Kidney (tissue), 14 donors: Measurements from ENCODE around the gene PBX3. TPM values are rescaled to one million over a fixed set of nuclear protein-coding genes. Genes with fewer than 3 reads are reported as not detected.

Experiments
- DNase-seq, 5 donors: peaks; one replicate each; pipeline ENCODE4 v3.0.0-alpha.2; 2013 to 2020
- FAIRE-seq: peaks from 2 replicates; lab custom pipeline; 2012; peaks lifted over from hg19 to GRCh38; lab: Jason Lieb, UNC
- H3K27ac ChIP-seq, 2 donors: one replicate each; pipeline ENCODE4 v1.7.0; 2013; ENCODE audit warnings: low read depth in 2 of 2, low read length in 2 of 2, inconsistent platforms in 1 of 2
- H3K27me3 ChIP-seq: one replicate; pipeline ENCODE4 v1.7.1; 2013; ENCODE audit warnings: low read length, inconsistent platforms; ENCODE audit not compliant: control insufficient read depth, insufficient read depth
- H3K36me3 ChIP-seq, 3 donors: one replicate each; pipeline versions ENCODE4 v1.7.0 to v1.7.1; 2013; ENCODE audit warnings: low read length in 3 of 3, control low read depth in 1 of 3, inconsistent platforms in 1 of 3; ENCODE audit not compliant: insufficient read depth in 3 of 3, control insufficient read depth in 2 of 3
- H3K4me1 ChIP-seq, 3 donors: one replicate each; pipeline versions ENCODE4 v1.7.0 to v1.7.1; 2013; ENCODE audit warnings: low read length in 3 of 3, inconsistent platforms in 1 of 3, low read depth in 1 of 3; ENCODE audit not compliant: control insufficient read depth in 2 of 3, insufficient read depth in 2 of 3
- H3K4me3 ChIP-seq, 3 donors: one replicate each; pipeline versions ENCODE4 v1.7.0 to v1.8.1; 2013; ENCODE audit warnings: low read length in 3 of 3, control low read depth in 1 of 3, inconsistent platforms in 1 of 3
- H3K9ac ChIP-seq, 3 donors: one replicate each; pipeline versions ENCODE4 v1.7.0 to v1.7.1; 2013; ENCODE audit warnings: low read length in 3 of 3, control low read depth in 1 of 3, inconsistent platforms in 1 of 3
- H3K9me3 ChIP-seq, 3 donors: one replicate each; pipeline versions ENCODE4 v1.7.0 to v1.7.1; 2013; ENCODE audit warnings: low read length in 3 of 3, control low read depth in 1 of 3, inconsistent platforms in 1 of 3; ENCODE audit not compliant: control insufficient read depth in 2 of 3, insufficient read depth in 1 of 3
- intact Hi-C: fragments of 100-400 bp; cut with DNase I; formaldehyde crosslinking; loops from one replicate; pipeline ENCODE4 v1.11.1; 2022
- polyA plus RNA-seq: library from polyadenylated mRNA; stranded (reverse); fragments of 350-450 nt; fragmentation: Illumina TruSeq; extraction: RNeasy Lipid Tissue Mini Kit (QIAGEN cat#74804); gene quantifications from one replicate; pipeline ENCODE4 v1.2.3, GENCODE V29; 2014; ENCODE audit warnings: low read depth, low replicate concordance; ENCODE audit not compliant: insufficient read depth
- total RNA-seq: library from RNA; stranded (reverse); fragmentation: NEBNext Ultra II Directional; extraction: Animal tissue kit (Norgen Biotek cat#: 25700); gene quantifications from one replicate; pipeline ENCODE4 v1.2.1, GENCODE V29; 2021
- TF ChIP-seq, protein P1 (sequence below): IDR thresholded peaks from 3 replicates; pipeline ENCODE4 v1.5.1; 2012; ENCODE audit warnings: mild to moderate bottlenecking, moderate library complexity, borderline replicate concordance; ENCODE audit not compliant: insufficient read depth; ENCODE audit errors: extremely low read depth
- donor health status: control.
- donor health status: control.
- donor health status: control.
- donor health status: control.
- donor health status: control.
- donor health status: DM: yes; HTN: yes; CAD: no.
- donor health status: Normal renal cell carcinoma (clear cell type).

Gene PBX3
- total and polyA plus RNA-seq, 2 donors from 2014 or later: 10.2 to 23.6 TPM

GRCh38 chr9:125730168-125730567, 17.0 kb upstream of the PBX3 start:
- no peak for FAIRE-seq
- TF ChIP-seq, protein P1, sequence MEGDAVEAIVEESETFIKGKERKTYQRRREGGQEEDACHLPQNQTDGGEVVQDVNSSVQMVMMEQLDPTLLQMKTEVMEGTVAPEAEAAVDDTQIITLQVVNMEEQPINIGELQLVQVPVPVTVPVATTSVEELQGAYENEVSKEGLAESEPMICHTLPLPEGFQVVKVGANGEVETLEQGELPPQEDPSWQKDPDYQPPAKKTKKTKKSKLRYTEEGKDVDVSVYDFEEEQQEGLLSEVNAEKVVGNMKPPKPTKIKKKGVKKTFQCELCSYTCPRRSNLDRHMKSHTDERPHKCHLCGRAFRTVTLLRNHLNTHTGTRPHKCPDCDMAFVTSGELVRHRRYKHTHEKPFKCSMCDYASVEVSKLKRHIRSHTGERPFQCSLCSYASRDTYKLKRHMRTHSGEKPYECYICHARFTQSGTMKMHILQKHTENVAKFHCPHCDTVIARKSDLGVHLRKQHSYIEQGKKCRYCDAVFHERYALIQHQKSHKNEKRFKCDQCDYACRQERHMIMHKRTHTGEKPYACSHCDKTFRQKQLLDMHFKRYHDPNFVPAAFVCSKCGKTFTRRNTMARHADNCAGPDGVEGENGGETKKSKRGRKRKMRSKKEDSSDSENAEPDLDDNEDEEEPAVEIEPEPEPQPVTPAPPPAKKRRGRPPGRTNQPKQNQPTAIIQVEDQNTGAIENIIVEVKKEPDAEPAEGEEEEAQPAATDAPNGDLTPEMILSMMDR: no peak
- Histone ChIP-seq H3K9me3 (no peaks in the 10 kb centered on the region), H3K27me3 (no peaks in the 10 kb centered on the region), H3K4me3 (no peak overlapping the region), H3K4me1 (no peaks in the 10 kb centered on the region), H3K27ac (no peak overlapping the region), H3K9ac (no peak overlapping the region), H3K36me3 (no peaks in the 10 kb centered on the region)
- DNase-seq: no peak
- intact Hi-C loops: no loop called here

- Histone ChIP-seq H3K36me3 (no peaks in the 10 kb centered on the region), H3K27ac (no peak overlapping the region), H3K4me3 (no peak overlapping the region), H3K27me3 (no peaks in the 10 kb centered on the region), H3K9ac (no peak overlapping the region), H3K4me1 (no peaks in the 10 kb centered on the region), H3K9me3 (no peaks in the 10 kb centered on the region)
- intact Hi-C loops: no loop called here
- DNase-seq (peak in 4 of 5 donors; percentile 47 to 64 (median 61)), FAIRE-seq (no peak)
- TF ChIP-seq, protein P1: no peak
These were observed 14.6 kb upstream of the PBX3 start for GRCh38 chr9:125732562-125732961.

DNA sequence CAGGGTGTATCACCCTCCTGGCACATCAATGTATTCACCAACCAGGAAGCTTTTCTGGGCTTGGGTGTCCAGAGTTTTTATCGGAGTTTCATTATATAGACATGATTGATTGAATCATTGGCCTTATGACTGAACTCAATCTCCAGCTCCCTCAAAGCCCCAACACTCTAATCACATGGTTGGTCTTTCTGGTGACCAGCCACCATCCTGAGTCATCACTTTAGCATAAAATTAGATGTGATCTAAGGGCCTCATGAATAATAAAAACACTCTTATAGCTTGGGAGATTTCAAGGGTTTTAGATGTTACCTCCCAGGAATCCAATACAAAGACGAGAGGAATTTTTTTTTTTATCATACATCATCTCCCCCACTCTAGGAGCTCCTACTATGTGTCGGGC, 7.7 kb upstream of the PBX3 start:
- Histone ChIP-seq H3K4me1 (no peaks in the 10 kb centered on the region), H3K27ac (no peak overlapping the region), H3K27me3 (no peaks in the 10 kb centered on the region), H3K4me3 (no peak overlapping the region), H3K36me3 (no peaks in the 10 kb centered on the region), H3K9me3 (no peaks in the 10 kb centered on the region), H3K9ac (no peak overlapping the region)
- TF ChIP-seq, protein P1: no peak
- FAIRE-seq: no peak
- DNase-seq: no peak
- intact Hi-C loops: no loop called here

DNA sequence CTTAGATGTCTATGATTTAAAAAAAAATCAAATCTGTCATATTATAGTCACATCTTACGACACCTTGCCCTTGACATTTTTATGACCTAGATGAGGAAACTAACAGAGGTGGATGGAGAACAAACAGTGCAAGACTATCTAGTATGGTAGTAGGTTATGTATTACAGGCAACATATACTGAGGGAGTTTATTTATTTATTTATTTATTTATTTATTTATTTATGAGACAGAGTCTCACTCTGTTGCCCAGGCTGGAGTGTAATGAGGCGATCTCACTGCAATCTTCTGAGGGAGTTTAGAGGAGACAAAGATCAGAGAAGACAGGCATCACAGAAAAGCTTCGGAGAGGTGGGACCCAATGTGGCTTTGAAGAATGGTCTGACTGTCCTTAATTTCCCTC, 4.5 kb upstream of the PBX3 start:
- no peaks in the 10 kb centered on the region for H3K36me3 ChIP-seq
- intact Hi-C loops: no loop called here
- no peak for DNase-seq
- no peak for FAIRE-seq
- H3K27ac ChIP-seq: no peak overlapping the region
- H3K27me3 ChIP-seq: no peaks in the 10 kb centered on the region
- no peak overlapping the region for H3K9ac ChIP-seq
- peaks cover 0 to 6% (median 0%) of the 10 kb centered on the region in 3 donors for H3K4me1 ChIP-seq
- H3K4me3 ChIP-seq: no peak overlapping the region
- TF ChIP-seq, protein P1: no peak
- no peaks in the 10 kb centered on the region for H3K9me3 ChIP-seq
